AG09309 (cell line): ENCODE results near the gene RHOJ.

Experiments used
- DNase-seq: peaks from one replicate; pipeline ENCODE4 v3.0.0-alpha.2; 2010; ENCODE audit warnings: low read depth
- H3K4me3 ChIP-seq: 2 replicates; pipeline ENCODE4 v1.5.1; 2011; ENCODE audit warnings: mild to moderate bottlenecking, low read depth, low read length, moderate library complexity; ENCODE audit not compliant: control insufficient read depth
- TF ChIP-seq, protein P1 (sequence below): IDR thresholded peaks from 2 replicates; pipeline ENCODE4 v1.5.1; 2011; ENCODE audit warnings: mild to moderate bottlenecking, low read depth, low read length, inconsistent platforms; ENCODE audit not compliant: insufficient read depth, control insufficient read depth; ENCODE audit errors: missing control alignments

The RHOJ gene

DNA sequence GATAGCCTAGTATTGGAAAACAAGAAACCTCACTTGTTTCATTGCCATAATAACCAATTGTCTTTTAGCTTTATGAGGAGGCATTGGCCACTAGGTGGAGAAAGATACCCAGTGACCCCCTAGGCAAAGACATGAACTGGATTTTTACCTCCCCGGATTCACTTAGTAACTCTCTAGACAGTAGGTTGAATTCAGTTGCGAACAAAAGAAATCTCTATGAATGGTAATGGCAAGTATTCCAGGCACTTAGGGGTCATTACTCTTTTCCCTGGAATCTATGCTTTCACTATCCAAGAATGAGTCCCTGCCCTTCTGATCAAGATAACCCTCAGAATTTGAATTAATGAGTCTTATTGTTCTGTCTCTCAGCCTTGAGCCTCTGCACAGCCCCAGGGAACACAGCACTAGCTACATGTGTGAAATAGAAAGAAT is 29.5 kb upstream of the RHOJ start:
- TF ChIP-seq, protein P1, sequence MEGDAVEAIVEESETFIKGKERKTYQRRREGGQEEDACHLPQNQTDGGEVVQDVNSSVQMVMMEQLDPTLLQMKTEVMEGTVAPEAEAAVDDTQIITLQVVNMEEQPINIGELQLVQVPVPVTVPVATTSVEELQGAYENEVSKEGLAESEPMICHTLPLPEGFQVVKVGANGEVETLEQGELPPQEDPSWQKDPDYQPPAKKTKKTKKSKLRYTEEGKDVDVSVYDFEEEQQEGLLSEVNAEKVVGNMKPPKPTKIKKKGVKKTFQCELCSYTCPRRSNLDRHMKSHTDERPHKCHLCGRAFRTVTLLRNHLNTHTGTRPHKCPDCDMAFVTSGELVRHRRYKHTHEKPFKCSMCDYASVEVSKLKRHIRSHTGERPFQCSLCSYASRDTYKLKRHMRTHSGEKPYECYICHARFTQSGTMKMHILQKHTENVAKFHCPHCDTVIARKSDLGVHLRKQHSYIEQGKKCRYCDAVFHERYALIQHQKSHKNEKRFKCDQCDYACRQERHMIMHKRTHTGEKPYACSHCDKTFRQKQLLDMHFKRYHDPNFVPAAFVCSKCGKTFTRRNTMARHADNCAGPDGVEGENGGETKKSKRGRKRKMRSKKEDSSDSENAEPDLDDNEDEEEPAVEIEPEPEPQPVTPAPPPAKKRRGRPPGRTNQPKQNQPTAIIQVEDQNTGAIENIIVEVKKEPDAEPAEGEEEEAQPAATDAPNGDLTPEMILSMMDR = peak; percentile 60
- no peak for DNase-seq
- H3K4me3 ChIP-seq = no peak overlapping the region

GRCh38 chr14:63175531-63175930 is 28.7 kb upstream of the RHOJ start:
- no peak for DNase-seq
- TF ChIP-seq, protein P1 = no peak
- no peak overlapping the region for H3K4me3 ChIP-seq

DNA sequence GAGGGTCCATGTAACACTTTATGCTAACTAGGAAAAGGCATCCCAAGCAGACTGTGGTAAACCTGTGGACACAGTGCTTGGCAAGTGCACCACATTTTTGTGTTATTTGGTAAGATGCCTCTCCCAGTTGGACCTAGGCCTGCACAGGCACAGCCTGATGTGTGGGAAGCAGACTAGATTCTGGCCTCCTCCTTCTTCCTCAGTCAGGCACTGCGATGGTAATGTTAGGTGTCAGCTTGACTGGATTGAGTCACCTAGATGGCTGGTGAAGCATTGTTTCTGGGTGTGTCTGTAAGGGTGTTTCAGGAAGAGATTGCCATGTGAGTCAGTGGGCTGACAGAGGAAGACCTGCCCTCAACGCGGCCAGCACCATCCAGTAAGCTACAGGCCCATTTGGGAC is 25.3 kb upstream of the RHOJ start:
- TF ChIP-seq, protein P1 = no peak
- DNase-seq = peak; percentile 24
- H3K4me3 ChIP-seq = no peak overlapping the region

GRCh38 chr14:63179383-63179782 is 24.9 kb upstream of the RHOJ start:
- DNase-seq = no peak
- no peak overlapping the region for H3K4me3 ChIP-seq
- TF ChIP-seq, protein P1 = no peak

DNA sequence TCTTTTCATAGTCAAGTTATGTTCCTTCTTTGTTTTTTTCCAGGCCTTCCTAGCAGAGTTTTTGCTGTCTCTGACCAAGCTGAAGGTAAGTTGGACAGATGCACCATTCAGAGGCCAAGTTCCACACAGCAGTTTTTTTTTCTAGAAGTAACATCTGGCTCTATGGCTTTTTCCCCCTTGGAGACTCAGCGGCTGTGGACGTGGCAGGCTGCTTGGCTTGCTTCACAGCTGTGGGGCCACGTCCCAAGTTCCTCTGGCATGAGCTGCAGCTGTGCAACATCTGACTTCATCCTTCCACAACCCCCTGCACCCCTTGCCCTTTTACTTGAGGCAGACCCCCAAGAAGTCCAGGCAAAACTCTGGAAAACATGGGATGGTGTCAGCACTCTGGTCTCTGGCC is 24.2 kb upstream of the RHOJ start:
- TF ChIP-seq, protein P1 = no peak
- no peak overlapping the region for H3K4me3 ChIP-seq
- DNase-seq = no peak

GRCh38 chr14:63182968-63183367 is 21.3 kb upstream of the RHOJ start:
- no peak overlapping the region for H3K4me3 ChIP-seq
- TF ChIP-seq, protein P1 = no peak
- no peak for DNase-seq

GRCh38 chr14:63186453-63186852 is 17.8 kb upstream of the RHOJ start:
- no peak for DNase-seq
- no peak overlapping the region for H3K4me3 ChIP-seq
- TF ChIP-seq, protein P1 = no peak
